ENCODE measurements around the gene FANCE. TPM values are rescaled to one million over a fixed set of nuclear protein-coding genes. Genes with fewer than 3 reads are reported as not detected.

Gene FANCE
- total RNA-seq, 1 donor from 2014 or later, result 7.8 TPM

DNA sequence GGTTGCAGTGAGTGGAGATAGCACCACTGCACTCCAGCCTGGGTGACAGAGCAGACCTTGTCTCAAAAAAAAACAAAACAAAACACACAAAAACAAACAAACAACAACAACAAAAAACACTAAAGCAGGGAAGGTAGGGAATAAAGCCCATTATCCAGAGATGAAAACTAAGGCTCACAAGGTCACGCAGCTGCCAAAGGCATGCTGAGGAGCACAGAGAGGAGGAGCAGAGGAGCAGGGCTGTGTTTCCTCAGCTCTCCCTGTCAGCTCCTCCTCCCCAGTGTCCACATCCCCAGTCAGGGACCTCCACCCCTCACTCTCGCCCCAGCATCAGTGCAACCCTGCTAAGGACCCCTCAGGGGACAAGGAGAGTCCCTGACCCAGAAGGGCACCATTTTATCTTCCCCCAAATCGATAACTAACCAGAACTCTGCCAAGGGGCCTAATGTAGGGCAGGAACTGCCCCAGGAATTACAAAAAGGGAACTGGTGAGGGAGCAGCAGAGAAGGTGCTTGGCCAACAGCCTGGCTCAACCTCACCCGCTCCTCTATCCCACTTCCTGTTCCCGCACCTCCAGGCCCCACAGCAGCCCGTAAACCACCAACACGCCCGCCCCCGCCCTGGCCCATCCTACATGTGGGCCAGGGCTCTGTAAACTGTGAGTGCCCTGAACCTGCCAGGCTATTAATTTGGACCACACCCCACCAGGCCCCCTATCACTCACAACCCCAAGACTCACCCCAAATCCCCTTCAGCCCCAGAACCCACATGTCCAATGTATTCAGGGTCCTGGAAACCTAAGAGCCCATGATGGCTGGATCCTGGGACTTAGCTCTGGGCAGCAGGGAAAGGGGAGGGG, 35.7 kb downstream of the FANCE start:
- Mint-ChIP-seq H3K4me3 (ENCODE audit: unreplicated experiment) (no peak overlapping the region), H3K36me3 (ENCODE audit: unreplicated experiment) (peaks cover 4% of the 10 kb centered on the region), H3K9me3 (ENCODE audit: unreplicated experiment) (no peaks in the 10 kb centered on the region), H3K4me1 (ENCODE audit: unreplicated experiment) (peaks cover 62% of the 10 kb centered on the region), H3K27me3 (ENCODE audit: unreplicated experiment) (no peaks in the 10 kb centered on the region), H3K27ac (ENCODE audit: unreplicated experiment) (peak overlapping the region; percentile 81)
- TF ChIP-seq, protein P1, sequence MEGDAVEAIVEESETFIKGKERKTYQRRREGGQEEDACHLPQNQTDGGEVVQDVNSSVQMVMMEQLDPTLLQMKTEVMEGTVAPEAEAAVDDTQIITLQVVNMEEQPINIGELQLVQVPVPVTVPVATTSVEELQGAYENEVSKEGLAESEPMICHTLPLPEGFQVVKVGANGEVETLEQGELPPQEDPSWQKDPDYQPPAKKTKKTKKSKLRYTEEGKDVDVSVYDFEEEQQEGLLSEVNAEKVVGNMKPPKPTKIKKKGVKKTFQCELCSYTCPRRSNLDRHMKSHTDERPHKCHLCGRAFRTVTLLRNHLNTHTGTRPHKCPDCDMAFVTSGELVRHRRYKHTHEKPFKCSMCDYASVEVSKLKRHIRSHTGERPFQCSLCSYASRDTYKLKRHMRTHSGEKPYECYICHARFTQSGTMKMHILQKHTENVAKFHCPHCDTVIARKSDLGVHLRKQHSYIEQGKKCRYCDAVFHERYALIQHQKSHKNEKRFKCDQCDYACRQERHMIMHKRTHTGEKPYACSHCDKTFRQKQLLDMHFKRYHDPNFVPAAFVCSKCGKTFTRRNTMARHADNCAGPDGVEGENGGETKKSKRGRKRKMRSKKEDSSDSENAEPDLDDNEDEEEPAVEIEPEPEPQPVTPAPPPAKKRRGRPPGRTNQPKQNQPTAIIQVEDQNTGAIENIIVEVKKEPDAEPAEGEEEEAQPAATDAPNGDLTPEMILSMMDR (IDR thresholded peaks at IDR 0.05), result no peak
- no peak for DNase-seq (ENCODE audit: extremely low spot score, unreplicated experiment)

DNA sequence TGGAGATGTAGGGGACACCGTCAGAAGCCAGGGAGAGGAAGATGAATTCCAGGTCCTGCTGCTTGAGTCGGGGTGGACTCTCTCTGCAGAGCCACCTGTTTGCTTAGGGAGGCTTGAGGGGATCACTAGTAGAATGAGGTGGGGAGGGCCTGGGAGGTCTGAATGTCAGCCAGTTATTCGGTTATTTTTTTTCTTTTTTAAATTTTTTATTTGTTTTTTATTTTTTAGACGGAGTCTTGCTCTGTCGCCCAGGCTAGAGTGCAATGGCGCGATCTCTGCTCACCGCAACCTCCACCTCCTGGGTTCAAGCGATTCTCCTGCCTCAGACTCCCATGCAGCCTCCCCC, 36.4 kb downstream of the FANCE start:
- no peaks in the 10 kb centered on the region for H3K9me3 Mint-ChIP-seq (ENCODE audit: unreplicated experiment)
- H3K4me3 Mint-ChIP-seq (ENCODE audit: unreplicated experiment), result no peak overlapping the region
- DNase-seq (ENCODE audit: extremely low spot score, unreplicated experiment), result no peak
- peaks cover 3% of the 10 kb centered on the region for H3K36me3 Mint-ChIP-seq (ENCODE audit: unreplicated experiment)
- H3K27ac Mint-ChIP-seq (ENCODE audit: unreplicated experiment), result peak overlapping the region; percentile 81
- no peaks in the 10 kb centered on the region for H3K27me3 Mint-ChIP-seq (ENCODE audit: unreplicated experiment)
- H3K4me1 Mint-ChIP-seq (ENCODE audit: unreplicated experiment), result peaks cover 68% of the 10 kb centered on the region
- TF ChIP-seq, protein P1 (IDR thresholded peaks at IDR 0.05), result no peak

DNA sequence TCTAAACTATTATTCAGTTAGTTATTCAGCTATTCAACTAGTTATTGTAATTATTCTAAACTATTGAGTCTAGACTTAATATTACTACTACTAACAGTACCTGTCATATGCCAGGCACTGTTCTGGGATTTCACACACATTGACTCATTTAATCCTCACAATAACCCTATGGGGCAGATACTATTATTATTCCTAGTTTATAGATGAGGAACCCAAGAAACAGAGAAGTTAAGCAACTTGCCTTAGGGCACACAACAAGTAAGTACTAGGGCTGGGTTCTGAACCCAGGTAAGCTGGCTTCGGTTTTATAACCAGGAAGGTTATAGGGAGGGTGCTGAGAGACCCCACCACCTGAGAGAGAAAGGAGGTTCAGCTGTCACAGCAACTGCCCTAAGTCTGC, 36.9 kb downstream of the FANCE start:
- H3K4me3 Mint-ChIP-seq (ENCODE audit: unreplicated experiment), result no peak overlapping the region
- peaks cover 74% of the 10 kb centered on the region for H3K4me1 Mint-ChIP-seq (ENCODE audit: unreplicated experiment)
- no peaks in the 10 kb centered on the region for H3K27me3 Mint-ChIP-seq (ENCODE audit: unreplicated experiment)
- H3K9me3 Mint-ChIP-seq (ENCODE audit: unreplicated experiment), result no peaks in the 10 kb centered on the region
- peaks cover 3% of the 10 kb centered on the region for H3K36me3 Mint-ChIP-seq (ENCODE audit: unreplicated experiment)
- TF ChIP-seq, protein P1 (IDR thresholded peaks at IDR 0.05), result no peak
- H3K27ac Mint-ChIP-seq (ENCODE audit: unreplicated experiment), result peak overlapping the region; percentile 60
- no peak for DNase-seq (ENCODE audit: extremely low spot score, unreplicated experiment)

DNA sequence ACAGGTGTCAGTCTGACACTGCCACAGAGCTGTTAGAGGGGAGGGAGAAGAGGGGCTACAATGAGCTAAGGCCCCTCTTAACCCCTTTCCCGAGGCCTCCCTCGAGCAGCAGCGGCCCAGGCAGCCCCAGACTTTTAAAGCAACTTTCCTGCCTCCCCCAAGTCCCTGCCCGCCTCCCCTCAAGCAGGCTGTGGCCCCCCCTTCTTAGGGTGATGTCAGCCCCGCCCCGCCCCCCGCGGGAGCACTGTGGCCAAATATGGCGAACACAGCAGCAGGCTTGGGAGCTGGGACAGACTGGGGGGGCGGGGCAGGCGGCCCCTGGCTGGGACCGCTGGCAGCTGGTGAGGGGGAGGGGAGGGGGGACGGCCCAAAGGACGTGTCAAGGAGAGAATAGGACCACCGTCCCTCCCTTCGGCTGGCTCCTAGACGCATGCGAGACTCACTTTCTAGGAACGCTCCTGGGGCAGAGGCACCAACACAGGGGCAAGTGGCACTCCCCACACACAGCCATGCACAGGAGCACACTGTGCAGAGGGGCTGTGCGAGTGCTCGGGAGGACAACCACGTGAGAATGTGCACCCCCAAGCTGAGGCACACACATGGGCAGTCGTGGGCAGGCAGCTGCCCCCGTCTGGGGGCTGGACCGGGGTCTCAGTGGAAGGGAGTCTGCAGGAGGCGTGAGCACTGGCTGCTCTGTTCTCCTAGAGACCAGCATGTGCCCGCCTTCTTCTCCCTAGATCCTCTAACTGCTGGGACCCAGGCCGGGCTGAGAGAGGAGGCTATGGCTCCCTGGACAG, 38.1 kb downstream of the FANCE start:
- Mint-ChIP-seq H3K4me3 (ENCODE audit: unreplicated experiment) (peak overlapping the region; percentile 59), H3K36me3 (ENCODE audit: unreplicated experiment) (peaks cover 3% of the 10 kb centered on the region), H3K27me3 (ENCODE audit: unreplicated experiment) (no peaks in the 10 kb centered on the region), H3K27ac (ENCODE audit: unreplicated experiment) (peak overlapping the region; percentile 92), H3K9me3 (ENCODE audit: unreplicated experiment) (no peaks in the 10 kb centered on the region), H3K4me1 (ENCODE audit: unreplicated experiment) (peaks cover 82% of the 10 kb centered on the region)
- TF ChIP-seq, protein P1 (IDR thresholded peaks at IDR 0.05), result no peak
- no peak for DNase-seq (ENCODE audit: extremely low spot score, unreplicated experiment)
